Esophagus squamous epithelium (tissue), 5 donors: ENCODE data around the gene IL34. TPM values are rescaled to one million over a fixed set of nuclear protein-coding genes. Genes with fewer than 3 reads are reported as not detected.

ENCODE experiments used
- DNase-seq: peaks from one replicate; lab custom pipeline; 2025; lab: John Stamatoyannopoulos, UW
- H3K27ac ChIP-seq, 4 donors: fragments of 200-600 bp; sonication (generic); one replicate each; pipeline ENCODE4 v1.5.1; 2016 to 2019; ENCODE audit warnings: mild to moderate bottlenecking in 1 of 4
- H3K27me3 ChIP-seq, 4 donors: fragments of 200-600 bp; sonication (generic); 1 replicate in 3 of 4; 2 replicates in 1 of 4; pipeline versions ENCODE4 v1.5.1 to v1.6.0; 2017 to 2021; ENCODE audit warnings: antibody characterized with exemption in 1 of 4
- H3K36me3 ChIP-seq, 3 donors: fragments of 200-600 bp; sonication (generic); one replicate each; pipeline ENCODE4 v1.5.1; 2016 to 2019
- H3K4me1 ChIP-seq, 3 donors: fragments of 200-600 bp; sonication (generic); one replicate each; pipeline ENCODE4 v1.5.1; 2017 to 2019
- H3K4me3 ChIP-seq, 4 donors: fragments of 200-600 bp; sonication (generic); 1 replicate in 3 of 4; 2 replicates in 1 of 4; pipeline ENCODE4 v1.5.1; 2016 to 2019; ENCODE audit warnings: mild to moderate bottlenecking in 2 of 4, moderate library complexity in 1 of 4
- H3K9me3 ChIP-seq, 3 donors: fragments of 200-600 bp; sonication (generic); one replicate each; pipeline ENCODE4 v1.5.1; 2016 to 2019
- POLR2A ChIP-seq, 4 donors: fragments of 450-650 bp; IDR thresholded peaks; one replicate each; pipeline ENCODE4 v1.6.1; 2017; ENCODE audit warnings: antibody characterized with exemption in 4 of 4, mild to moderate bottlenecking in 4 of 4, moderate library complexity in 3 of 4
- WGBS, 2 donors: methylation state at CpG; one replicate each; pipeline ENCODE4 v1.1.5; 2018; 5-methylcytosine and 5-hydroxymethylcytosine counted together
- intact Hi-C: fragments of 100-400 bp; cut with DNase I; formaldehyde crosslinking; loops from one replicate; pipeline ENCODE4 v1.15.0; 2022
- total RNA-seq, 4 donors: library from RNA; depleted of rRNA; stranded (reverse); fragments of >200 nt; gene quantifications; one replicate each; pipeline ENCODE4 v1.1.0, GENCODE V29; 2016
- TF ChIP-seq, protein P1 (sequence below), 6 experiments: fragments of 450-650 bp in 4 of 6; fragments of 200-600 bp in 2 of 6; sonication (generic) in 2 of 6; IDR thresholded peaks; one replicate each; pipeline ENCODE4 v1.5.1; 2016 to 2019; ENCODE audit warnings: antibody characterized with exemption in 6 of 6, mild to moderate bottlenecking in 4 of 6, moderate library complexity in 4 of 6
- donor health status: DM: yes; HTN: yes; CAD: no.

The IL34 gene
- total RNA-seq, 4 donors from 2014 or later: 3.2 to 26.6 (median 9.1) TPM

GRCh38 chr16:70653809-70654771 is 7.7 kb downstream of the IL34 start:
- Histone ChIP-seq H3K4me1 (peaks cover 4 to 50% (median 5%) of the 10 kb centered on the region in 3 donors), H3K27ac (peak overlapping the region in 2 of 4 donors; percentile 36 to 57), H3K36me3 (peaks cover 0 to 29% (median 0%) of the 10 kb centered on the region in 3 donors), H3K4me3 (peak overlapping the region in 3 of 4 donors; percentile 17 to 51 (median 23)), H3K27me3 (no peaks in the 10 kb centered on the region), H3K9me3 (no peaks in the 10 kb centered on the region)
- 11 to 34% methylated on average over 20 to 22 of the region's 35 CpGs for WGBS, 2 donors
- DNase-seq: no peak
- intact Hi-C loops: loop anchor here (10.0 kb wide), 1 partner anchor 289 kb away; no protein-coding TSS in a partner anchor
- no peak for TF ChIP-seq POLR2A (IDR thresholded peaks at IDR 0.05)
- TF ChIP-seq, protein P1, sequence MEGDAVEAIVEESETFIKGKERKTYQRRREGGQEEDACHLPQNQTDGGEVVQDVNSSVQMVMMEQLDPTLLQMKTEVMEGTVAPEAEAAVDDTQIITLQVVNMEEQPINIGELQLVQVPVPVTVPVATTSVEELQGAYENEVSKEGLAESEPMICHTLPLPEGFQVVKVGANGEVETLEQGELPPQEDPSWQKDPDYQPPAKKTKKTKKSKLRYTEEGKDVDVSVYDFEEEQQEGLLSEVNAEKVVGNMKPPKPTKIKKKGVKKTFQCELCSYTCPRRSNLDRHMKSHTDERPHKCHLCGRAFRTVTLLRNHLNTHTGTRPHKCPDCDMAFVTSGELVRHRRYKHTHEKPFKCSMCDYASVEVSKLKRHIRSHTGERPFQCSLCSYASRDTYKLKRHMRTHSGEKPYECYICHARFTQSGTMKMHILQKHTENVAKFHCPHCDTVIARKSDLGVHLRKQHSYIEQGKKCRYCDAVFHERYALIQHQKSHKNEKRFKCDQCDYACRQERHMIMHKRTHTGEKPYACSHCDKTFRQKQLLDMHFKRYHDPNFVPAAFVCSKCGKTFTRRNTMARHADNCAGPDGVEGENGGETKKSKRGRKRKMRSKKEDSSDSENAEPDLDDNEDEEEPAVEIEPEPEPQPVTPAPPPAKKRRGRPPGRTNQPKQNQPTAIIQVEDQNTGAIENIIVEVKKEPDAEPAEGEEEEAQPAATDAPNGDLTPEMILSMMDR (IDR thresholded peaks at IDR 0.05): peak; percentile 86 to 97 (median 92)

- 84 to 98% methylated on average over 4 to 6 of the region's 8 CpGs for WGBS, 2 donors
- Histone ChIP-seq H3K4me1 (peaks cover 3 to 34% (median 4%) of the 10 kb centered on the region in 3 donors), H3K27me3 (no peaks in the 10 kb centered on the region), H3K4me3 (no peak overlapping the region), H3K27ac (no peak overlapping the region), H3K36me3 (peaks cover 0 to 31% (median 0%) of the 10 kb centered on the region in 3 donors), H3K9me3 (no peaks in the 10 kb centered on the region)
- no peak for DNase-seq
- TF ChIP-seq, protein P1 (IDR thresholded peaks at IDR 0.05): no peak
- no peak for TF ChIP-seq POLR2A (IDR thresholded peaks at IDR 0.05)
- intact Hi-C loops: loop anchor here (5.0 to 10.0 kb wide), 2 partner anchors 134 to 291 kb away; partner anchors contain the start of genes COG4 and SF3B3
Observed at GRCh38 chr16:70656065-70656711, 9.8 kb downstream of the IL34 start.

DNA sequence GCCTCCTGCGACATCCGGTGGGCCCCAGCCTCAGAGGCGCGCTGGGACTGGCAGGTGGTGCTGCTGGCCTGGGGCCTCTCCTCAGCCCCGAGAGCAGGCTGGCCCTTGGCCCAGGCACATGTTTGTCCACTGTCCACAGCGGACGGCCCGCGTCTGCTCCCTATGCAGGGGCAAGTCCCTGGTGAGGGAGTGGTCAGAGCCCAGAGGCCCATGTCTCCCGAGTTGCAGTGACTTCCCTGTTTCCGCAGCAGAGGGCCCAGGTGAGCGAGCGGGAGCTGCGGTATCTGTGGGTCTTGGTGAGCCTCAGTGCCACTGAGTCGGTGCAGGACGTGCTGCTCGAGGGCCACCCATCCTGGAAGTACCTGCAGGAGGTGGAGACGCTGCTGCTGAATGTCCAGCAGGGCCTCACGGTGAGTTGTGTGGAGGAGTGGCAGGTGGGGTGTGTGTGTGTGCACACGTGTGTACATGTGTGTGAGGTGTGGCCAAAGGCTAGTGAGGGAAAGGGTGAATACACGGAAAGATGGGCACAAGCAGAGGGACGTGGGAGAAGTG is 10.4 kb downstream of the IL34 start:
- WGBS, 2 donors: 67 to 73% methylated on average over 7 to 11 of the region's 22 CpGs
- Histone ChIP-seq H3K4me3 (no peak overlapping the region), H3K36me3 (peaks cover 0 to 35% (median 0%) of the 10 kb centered on the region in 3 donors), H3K4me1 (peaks cover 0 to 31% (median 4%) of the 10 kb centered on the region in 3 donors), H3K9me3 (no peaks in the 10 kb centered on the region), H3K27me3 (no peaks in the 10 kb centered on the region), H3K27ac (no peak overlapping the region)
- TF ChIP-seq, protein P1 (IDR thresholded peaks at IDR 0.05): no peak
- TF ChIP-seq POLR2A (IDR thresholded peaks at IDR 0.05): no peak
- intact Hi-C loops: loop anchor here (5.0 to 10.0 kb wide), 2 partner anchors 134 to 292 kb away; partner anchors contain the start of genes COG4 and SF3B3
- DNase-seq: no peak

DNA sequence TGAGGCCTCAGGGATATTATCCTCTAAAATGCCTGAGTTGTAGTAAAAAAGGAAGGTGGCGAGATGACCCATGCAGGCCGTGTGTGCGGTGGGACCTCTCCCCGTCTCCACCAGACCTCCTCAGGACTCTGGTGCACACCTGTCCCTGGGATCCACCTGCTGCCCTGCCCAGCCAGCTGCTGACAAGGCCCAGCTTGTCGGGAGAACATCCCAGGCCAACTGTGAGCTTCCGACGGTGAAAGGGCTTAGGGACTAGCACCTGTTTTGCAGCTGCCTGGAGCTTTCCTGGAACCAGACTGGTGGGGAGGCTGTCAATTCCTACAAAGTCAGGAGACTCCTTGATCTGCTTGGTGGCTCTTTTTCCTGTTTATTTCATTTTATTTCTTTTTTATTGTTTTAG is 11.6 kb downstream of the IL34 start:
- intact Hi-C loops: loop anchor here (5.0 to 10.0 kb wide), 2 partner anchors 136 to 293 kb away; partner anchors contain the start of genes COG4 and SF3B3
- no peak overlapping the region for H3K27ac ChIP-seq
- no peaks in the 10 kb centered on the region for H3K9me3 ChIP-seq
- no peak for DNase-seq
- H3K36me3 ChIP-seq: peaks cover under 1 to 46% (median 2%) of the 10 kb centered on the region in 3 donors
- H3K27me3 ChIP-seq: no peaks in the 10 kb centered on the region
- WGBS, 2 donors: 59 to 63% methylated on average over 7 of the region's 7 CpGs
- H3K4me1 ChIP-seq: peaks cover 0 to 31% (median 4%) of the 10 kb centered on the region in 3 donors
- no peak overlapping the region for H3K4me3 ChIP-seq
- no peak for TF ChIP-seq POLR2A (IDR thresholded peaks at IDR 0.05)
- TF ChIP-seq, protein P1 (IDR thresholded peaks at IDR 0.05): no peak
